Muscle layer of duodenum (tissue), 2 donors: ENCODE results near the gene GH1.
"Not testable (repeated sequence)": the region's sequence is repeated elsewhere in the genome, so short reads cannot be mapped to it uniquely, and the experiment has no call there.

Experiments
- H3K27ac ChIP-seq: one replicate; pipeline ENCODE4 v1.7.0; 2013; ENCODE audit warnings: mild to moderate bottlenecking, low read length
- H3K27me3 ChIP-seq: one replicate; pipeline ENCODE4 v1.7.0; 2013; ENCODE audit warnings: low read depth, mild to moderate bottlenecking, control low read depth, low read length
- H3K36me3 ChIP-seq, 2 donors: one replicate each; pipeline ENCODE4 v1.7.0; 2013; ENCODE audit warnings: low read length in 2 of 2, control low read depth in 1 of 2, mild to moderate bottlenecking in 1 of 2; ENCODE audit not compliant: insufficient read depth in 2 of 2, control insufficient read depth in 1 of 2
- H3K4me1 ChIP-seq, 2 donors: one replicate each; pipeline ENCODE4 v1.7.0; 2013; ENCODE audit warnings: low read length in 2 of 2, mild to moderate bottlenecking in 2 of 2, control low read depth in 1 of 2, moderate library complexity in 1 of 2; ENCODE audit not compliant: insufficient read depth in 2 of 2, control insufficient read depth in 1 of 2
- H3K4me3 ChIP-seq, 2 donors: one replicate each; pipeline ENCODE4 v1.7.0; 2013; ENCODE audit warnings: low read length in 2 of 2, low read depth in 1 of 2, mild to moderate bottlenecking in 1 of 2
- H3K9me3 ChIP-seq, 2 donors: one replicate each; pipeline ENCODE4 v1.7.0; 2013; ENCODE audit warnings: low read length in 2 of 2, control low read depth in 1 of 2, mild to moderate bottlenecking in 1 of 2; ENCODE audit not compliant: control insufficient read depth in 1 of 2
- donor health status: healthy.

The GH1 gene

DNA sequence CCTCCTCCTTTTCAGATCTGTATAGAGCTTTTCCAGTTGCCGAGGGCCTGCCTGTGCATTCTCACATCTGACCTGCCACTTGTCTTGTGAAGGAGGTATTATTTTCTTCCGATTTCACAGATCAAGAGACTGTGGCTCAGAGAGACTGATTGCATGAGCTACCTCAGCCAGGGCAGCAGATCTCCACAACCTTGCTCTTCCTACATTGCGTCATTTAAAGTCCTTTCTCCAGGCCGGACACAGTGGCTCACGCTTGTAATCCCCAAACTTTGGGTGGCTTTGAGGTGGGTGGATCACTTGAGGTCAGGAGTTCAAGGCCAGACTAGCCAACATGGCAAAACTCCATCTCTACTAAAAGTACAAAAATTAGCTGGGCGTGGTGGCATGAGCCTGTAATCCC lies 1.4 kb upstream of the GH1 start:
- H3K9me3 ChIP-seq, H3K27ac ChIP-seq, H3K27me3 ChIP-seq, H3K4me3 ChIP-seq, H3K36me3 ChIP-seq, H3K4me1 ChIP-seq: not testable (repeated sequence)

DNA sequence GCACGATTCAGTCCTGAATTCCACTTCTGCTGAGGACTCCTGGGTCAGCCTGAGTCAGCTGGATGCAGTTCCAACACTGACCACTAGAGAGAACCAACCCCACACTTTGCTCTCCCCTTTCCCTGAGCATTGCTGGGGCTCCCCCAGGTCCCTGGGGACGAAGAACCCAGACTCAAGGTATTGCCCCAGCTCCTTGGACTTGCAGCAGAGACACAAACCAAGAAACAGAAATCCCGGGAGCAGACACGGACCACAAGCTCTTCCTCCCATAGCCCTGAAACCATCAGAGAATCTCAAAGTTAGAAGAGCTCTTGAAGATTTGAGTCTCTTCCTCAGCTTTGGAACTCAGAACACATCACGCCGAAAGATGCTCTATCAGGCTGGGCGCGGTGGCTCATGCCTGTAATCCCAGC lies 678 bp upstream of the GH1 start:
- Histone ChIP-seq H3K9me3 (no peaks in the 10 kb centered on the region), H3K4me1 (no peaks in the 10 kb centered on the region), H3K36me3 (no peaks in the 10 kb centered on the region), H3K4me3 (no peak overlapping the region), H3K27ac (no peak overlapping the region), H3K27me3 (no peaks in the 10 kb centered on the region)

DNA sequence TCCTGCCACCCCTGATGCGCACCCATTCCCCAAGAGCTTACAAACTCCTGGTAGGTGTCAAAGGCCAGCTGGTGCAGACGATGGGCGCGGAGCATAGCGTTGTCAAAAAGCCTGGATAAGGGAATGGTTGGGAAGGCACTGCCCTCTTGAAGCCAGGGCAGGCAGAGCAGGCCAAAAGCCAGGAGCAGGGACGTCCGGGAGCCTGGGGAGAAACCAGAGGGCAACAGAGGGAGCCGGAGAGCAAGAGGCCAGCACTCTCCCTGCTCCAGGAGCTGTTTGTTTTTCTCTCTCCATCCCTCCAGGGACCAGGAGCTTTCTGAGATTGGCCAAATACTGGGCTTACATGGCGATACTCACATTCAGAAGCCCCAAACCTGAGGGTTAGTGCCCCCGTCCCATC lies 334 bp downstream of the GH1 start:
- Histone ChIP-seq H3K4me3 (no peak overlapping the region), H3K4me1 (no peaks in the 10 kb centered on the region), H3K36me3 (no peaks in the 10 kb centered on the region), H3K27me3 (no peaks in the 10 kb centered on the region), H3K27ac (no peak overlapping the region), H3K9me3 (no peaks in the 10 kb centered on the region)

DNA sequence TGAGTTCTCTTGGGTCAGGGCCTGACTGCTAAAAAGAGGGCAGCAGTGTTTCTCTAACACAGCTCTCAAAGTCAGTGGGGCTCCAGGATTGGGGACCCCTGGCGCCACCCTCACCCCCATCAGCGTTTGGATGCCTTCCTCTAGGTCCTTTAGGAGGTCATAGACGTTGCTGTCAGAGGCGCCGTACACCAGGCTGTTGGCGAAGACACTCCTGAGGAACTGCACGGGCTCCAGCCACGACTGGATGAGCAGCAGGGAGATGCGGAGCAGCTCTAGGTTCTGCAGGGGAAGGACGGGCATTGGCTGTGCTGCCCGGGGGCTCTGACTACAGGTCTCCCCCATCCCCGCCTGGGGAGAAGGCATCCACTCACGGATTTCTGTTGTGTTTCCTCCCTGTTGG lies 993 bp downstream of the GH1 start:
- H3K36me3 ChIP-seq = no peaks in the 10 kb centered on the region
- H3K27me3 ChIP-seq = no peaks in the 10 kb centered on the region
- no peaks in the 10 kb centered on the region for H3K4me1 ChIP-seq
- no peaks in the 10 kb centered on the region for H3K9me3 ChIP-seq
- no peak overlapping the region for H3K27ac ChIP-seq
- H3K4me3 ChIP-seq = no peak overlapping the region

DNA sequence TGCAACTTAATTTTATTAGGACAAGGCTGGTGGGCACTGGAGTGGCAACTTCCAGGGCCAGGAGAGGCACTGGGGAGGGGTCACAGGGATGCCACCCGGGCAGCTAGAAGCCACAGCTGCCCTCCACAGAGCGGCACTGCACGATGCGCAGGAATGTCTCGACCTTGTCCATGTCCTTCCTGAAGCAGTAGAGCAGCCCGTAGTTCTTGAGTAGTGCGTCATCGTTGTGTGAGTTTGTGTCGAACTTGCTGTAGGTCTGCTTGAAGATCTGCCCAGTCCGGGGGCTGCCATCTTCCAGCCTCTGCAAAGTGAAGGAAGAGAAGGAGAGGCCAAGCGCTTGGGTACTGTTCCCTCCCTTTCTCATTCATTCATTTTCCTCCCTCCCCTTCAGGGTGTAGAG lies 1.4 kb downstream of the GH1 start:
- not testable (repeated sequence) for H3K4me3 ChIP-seq, H3K4me1 ChIP-seq, H3K36me3 ChIP-seq, H3K27ac ChIP-seq, H3K27me3 ChIP-seq, H3K9me3 ChIP-seq

DNA sequence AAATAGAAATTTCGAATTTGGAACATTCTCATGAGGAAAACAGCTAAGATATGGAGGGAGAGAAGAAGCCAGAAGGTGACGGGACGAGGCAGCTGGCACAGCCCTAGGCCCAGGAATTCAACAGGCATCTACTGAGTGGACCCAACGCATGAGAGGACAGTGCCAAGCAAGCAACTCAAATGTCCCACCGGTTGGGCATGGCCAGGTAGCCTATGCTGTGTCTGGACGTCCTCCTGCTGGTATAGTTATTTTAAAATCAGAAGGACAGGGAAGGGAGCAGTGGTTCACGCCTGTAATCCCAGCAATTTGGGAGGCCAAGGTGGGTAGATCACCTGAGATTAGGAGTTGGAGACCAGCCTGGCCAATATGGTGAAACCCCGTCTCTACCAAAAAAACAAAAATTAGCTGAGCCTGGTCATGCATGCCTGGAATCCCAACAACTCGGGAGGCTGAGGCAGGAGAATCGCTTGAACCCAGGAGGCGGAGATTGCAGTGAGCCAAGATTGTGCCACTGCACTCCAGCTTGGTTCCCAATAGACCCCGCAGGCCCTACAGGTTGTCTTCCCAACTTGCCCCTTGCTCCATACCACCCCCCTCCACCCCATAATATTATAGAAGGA lies 2.0 kb downstream of the GH1 start:
- no peak overlapping the region for H3K27ac ChIP-seq
- H3K4me1 ChIP-seq = no peaks in the 10 kb centered on the region
- H3K27me3 ChIP-seq = no peaks in the 10 kb centered on the region
- no peaks in the 10 kb centered on the region for H3K9me3 ChIP-seq
- no peaks in the 10 kb centered on the region for H3K36me3 ChIP-seq
- H3K4me3 ChIP-seq = no peak overlapping the region

DNA sequence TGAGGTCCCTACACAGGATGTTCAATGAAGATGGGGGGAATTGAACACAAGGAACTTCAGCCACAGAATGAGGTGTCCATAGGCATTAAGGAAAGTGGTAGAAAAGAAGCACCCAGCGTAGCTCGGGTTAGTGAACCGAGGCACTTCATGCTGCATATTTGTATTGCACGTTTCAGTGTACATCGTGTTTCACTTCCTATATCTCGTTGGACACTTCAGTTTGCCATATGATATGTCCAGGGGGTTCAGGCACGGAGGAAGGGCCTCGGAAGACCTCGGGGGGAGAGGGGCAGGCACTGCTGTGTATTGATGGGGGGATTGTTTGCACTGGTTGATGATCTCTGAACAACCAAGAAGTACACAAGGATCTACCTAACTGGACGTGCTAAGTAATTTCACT lies 2.9 kb downstream of the GH1 start:
- not testable (repeated sequence) for H3K27me3 ChIP-seq, H3K36me3 ChIP-seq, H3K4me3 ChIP-seq, H3K9me3 ChIP-seq, H3K4me1 ChIP-seq, H3K27ac ChIP-seq

DNA sequence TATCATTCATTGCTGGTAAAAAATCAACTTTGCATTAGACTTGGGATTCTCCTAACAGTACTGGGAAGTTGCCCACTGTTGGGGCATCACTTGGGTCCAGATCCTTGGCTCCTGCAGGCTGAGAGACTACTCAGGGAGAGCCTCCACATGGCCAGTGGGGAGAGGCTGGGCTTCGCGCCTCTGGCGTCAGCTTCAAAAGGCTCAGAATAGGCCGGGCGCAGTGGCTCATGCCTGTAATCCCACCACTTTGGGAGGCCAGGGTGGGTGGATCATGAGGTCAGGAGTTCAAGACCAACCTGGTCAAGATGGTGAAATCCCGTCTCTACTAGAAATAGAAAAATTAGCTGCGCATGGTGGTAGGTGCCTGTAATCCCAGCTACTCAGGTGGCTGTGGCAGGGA lies 4.2 kb downstream of the GH1 start:
- Histone ChIP-seq H3K36me3 (no peaks in the 10 kb centered on the region), H3K4me3 (no peak overlapping the region), H3K4me1 (no peaks in the 10 kb centered on the region), H3K27me3 (no peaks in the 10 kb centered on the region), H3K9me3 (no peaks in the 10 kb centered on the region), H3K27ac (no peak overlapping the region)

DNA sequence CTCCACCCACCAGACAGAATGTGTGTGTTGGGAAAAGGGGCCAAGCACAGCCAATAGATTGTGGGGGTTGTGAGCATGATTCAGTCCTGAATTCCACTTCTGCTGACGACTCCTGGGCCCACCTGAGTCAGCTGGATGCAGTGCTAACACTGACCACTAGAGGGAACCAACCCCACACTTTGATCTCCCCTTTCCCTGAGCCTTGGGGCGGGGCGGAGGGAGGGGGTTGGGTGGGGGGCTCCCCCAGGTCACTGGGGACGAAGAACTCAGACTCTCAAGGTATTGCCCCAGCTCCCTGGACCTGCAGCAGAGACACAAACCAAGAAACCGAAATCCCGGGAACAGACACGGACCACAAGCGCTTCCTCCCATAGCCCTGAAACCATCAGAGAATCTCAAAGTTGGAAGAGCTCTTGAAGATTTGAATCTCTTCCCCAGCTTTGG lies 7.0 kb downstream of the GH1 start:
- Histone ChIP-seq H3K36me3 (no peaks in the 10 kb centered on the region), H3K9me3 (no peaks in the 10 kb centered on the region)

DNA sequence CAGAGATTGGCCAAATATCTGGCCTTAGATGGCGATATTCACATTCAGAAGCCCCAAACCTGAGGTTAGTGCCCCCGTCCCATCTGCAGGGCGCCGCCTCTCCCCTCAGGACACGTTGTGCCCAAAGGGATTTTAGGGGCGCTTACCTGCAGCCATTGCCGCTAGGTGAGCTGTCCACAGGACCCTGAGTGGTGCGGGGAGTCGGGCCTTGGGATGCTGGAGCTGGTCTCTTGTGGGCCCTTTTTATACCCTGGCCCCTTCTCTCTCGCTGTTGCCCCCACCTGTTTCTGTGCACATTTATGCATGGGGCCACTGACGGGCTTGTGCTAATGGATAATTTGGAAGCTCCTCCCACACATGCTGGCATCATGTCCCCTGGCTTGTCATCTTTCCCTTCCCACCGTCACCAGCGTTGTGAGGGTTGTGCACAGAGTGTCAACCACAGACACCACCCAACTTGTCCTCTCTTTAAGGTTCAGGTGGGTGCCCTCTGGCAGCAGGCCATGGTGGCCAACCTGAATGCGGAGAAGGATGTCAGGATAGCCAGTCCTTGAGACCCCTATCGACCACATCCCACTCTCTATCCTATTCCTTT lies 7.5 kb downstream of the GH1 start, which contains the start of gene CSHL1:
Gene CSHL1, minus strand, starts transcription at position 218 of the 595 bp plus-strand sequence. Its CDS starts 62 bp downstream, at position 156.
- H3K4me1 ChIP-seq = no peaks in the 10 kb centered on the region
- H3K27me3 ChIP-seq = no peaks in the 10 kb centered on the region
- H3K4me3 ChIP-seq = no peak within 1 kb of the TSS
- no peaks in the 10 kb centered on the region for H3K9me3 ChIP-seq
- H3K27ac ChIP-seq = no peak within 1 kb of the TSS
- no peaks in the 10 kb centered on the region for H3K36me3 ChIP-seq

More for the DNA sequence above, 7.0 kb downstream of the GH1 start:
- Histone ChIP-seq H3K4me3 (no peak overlapping the region), H3K27me3 (no peaks in the 10 kb centered on the region), H3K27ac (no peak overlapping the region), H3K4me1 (no peaks in the 10 kb centered on the region)

DNA sequence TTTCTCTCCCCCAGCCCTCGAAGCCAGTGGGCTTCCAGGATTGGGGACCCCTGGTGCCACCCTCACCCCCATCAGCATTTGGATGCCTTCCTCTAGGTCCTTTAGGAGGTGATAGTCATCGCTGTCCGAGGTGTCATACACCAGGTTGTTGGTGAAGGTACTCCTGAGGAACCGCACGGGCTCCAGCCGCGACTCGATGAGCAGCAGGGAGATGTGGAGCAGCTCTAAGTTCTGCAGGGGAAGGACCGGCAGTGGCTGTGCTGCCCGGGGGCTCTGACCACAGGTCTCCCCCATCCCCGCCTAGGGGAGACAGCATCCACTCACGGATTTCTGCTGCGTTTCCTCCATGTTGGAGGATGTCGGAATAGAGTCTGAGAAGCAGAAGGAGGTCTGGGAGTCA lies 8.5 kb downstream of the GH1 start:
- Histone ChIP-seq H3K27ac (no peak overlapping the region), H3K4me1 (no peaks in the 10 kb centered on the region), H3K36me3 (no peaks in the 10 kb centered on the region), H3K9me3 (no peaks in the 10 kb centered on the region), H3K27me3 (no peaks in the 10 kb centered on the region), H3K4me3 (no peak overlapping the region)

DNA sequence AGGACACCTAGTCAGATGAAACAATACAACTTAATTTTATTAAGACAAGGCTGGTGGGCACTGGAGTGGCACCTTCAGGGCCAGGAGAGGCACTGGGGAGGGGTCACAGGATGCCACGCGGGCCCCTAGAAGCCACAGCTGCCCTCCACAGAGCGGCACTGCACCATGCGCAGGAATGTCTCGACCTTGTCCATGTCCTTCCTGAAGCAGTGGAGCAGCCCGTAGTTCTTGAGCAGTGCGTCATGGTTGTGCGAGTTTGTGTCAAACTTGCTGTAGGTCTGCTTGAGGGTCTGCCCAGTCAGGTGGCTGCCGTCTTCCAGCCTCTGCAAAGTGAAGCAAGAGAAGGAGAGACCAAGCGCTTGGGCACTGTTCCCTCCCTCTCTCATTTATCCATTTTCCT lies 9.1 kb downstream of the GH1 start:
- H3K4me1 ChIP-seq, H3K4me3 ChIP-seq, H3K9me3 ChIP-seq, H3K27ac ChIP-seq, H3K36me3 ChIP-seq, H3K27me3 ChIP-seq: not testable (repeated sequence)
